NCI-H1105 (cell line): ENCODE measurements around the gene ZBTB45.
"Not testable (repeated sequence)": the region's sequence is repeated elsewhere in the genome, so short reads cannot be mapped to it uniquely, and the experiment has no call there.

Experiments
- DNase-seq: peaks from one replicate; lab custom pipeline; 2025; lab: John Stamatoyannopoulos, UW

The ZBTB45 gene

GRCh38 chr19:58554494-58555368 lies 35.1 kb upstream of the ZBTB45 start, which contains the start of gene CHMP2A:
Gene CHMP2A, minus strand, starts transcription at chr19:58555105. Its CDS starts 893 bp downstream, at chr19:58554212.
- no peak for DNase-seq

- DNase-seq, result no peak
These were observed 34.3 kb upstream of the ZBTB45 start for GRCh38 chr19:58553799-58554493.

GRCh38 chr19:58552655-58553054 lies 33.0 kb upstream of the ZBTB45 start:
- DNase-seq, result no peak

GRCh38 chr19:58551577-58552471 lies 32.2 kb upstream of the ZBTB45 start:
- no peak for DNase-seq

GRCh38 chr19:58551123-58551497 lies 31.5 kb upstream of the ZBTB45 start:
- no peak for DNase-seq

- no peak for DNase-seq
These were observed 30.9 kb upstream of the ZBTB45 start for GRCh38 chr19:58550362-58551122.

GRCh38 chr19:58549664-58550361 lies 30.2 kb upstream of the ZBTB45 start:
- DNase-seq, result no peak

- no peak for DNase-seq
These were observed 29.5 kb upstream of the ZBTB45 start for GRCh38 chr19:58548859-58549663.

GRCh38 chr19:58547323-58548312 lies 28.0 kb upstream of the ZBTB45 start:
- no peak for DNase-seq

GRCh38 chr19:58546019-58546530 lies 26.5 kb upstream of the ZBTB45 start:
- no peak for DNase-seq

GRCh38 chr19:58545286-58546018 lies 25.8 kb upstream of the ZBTB45 start:
- DNase-seq, result no peak

GRCh38 chr19:58544591-58545285 lies 25.1 kb upstream of the ZBTB45 start:
- DNase-seq, result no peak

GRCh38 chr19:58543826-58544590 lies 24.4 kb upstream of the ZBTB45 start, which contains the start of gene TRIM28:
Gene TRIM28, plus strand, starts transcription at chr19:58544064. Its CDS starts 694 bp downstream, at chr19:58544758.
- DNase-seq, result no peak

- not testable (repeated sequence) for DNase-seq
These were observed 23.2 kb upstream of the ZBTB45 start for GRCh38 chr19:58542641-58543372.

- not testable (repeated sequence) for DNase-seq
These were observed 19.6 kb upstream of the ZBTB45 start for GRCh38 chr19:58539169-58539559.
